ENCODE data around the gene RELA.

DNA sequence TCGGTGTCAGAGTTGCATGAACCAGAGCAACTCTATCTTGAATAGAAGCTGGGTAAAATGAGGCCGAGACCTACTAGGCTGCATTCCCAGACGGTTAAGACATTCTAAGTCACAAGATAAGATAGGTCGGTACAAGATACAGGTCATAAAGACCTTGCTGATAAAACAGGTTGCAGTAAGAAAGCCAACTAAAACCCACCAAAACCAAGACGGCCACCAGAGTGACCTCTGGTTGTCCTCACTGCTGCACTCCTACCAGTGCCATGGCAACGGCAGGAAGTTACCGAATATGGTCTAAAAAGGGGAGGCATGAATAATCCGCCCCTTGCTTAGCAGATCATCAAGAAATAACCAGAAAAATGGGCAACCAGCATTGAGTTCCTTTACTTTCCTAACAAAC lies 46.9 kb upstream of the RELA start:
- TF ChIP-seq CTCF (IDR thresholded peaks at IDR 0.05) (no peak), EZH2 (IDR thresholded peaks at IDR 0.05; ENCODE audit: borderline replicate concordance, insufficient read depth, low read depth, low read length, poor library complexity, severe bottlenecking) (no peak)

All from B cell (primary cell).